H9 (cell line): ENCODE data around the gene ZRANB1. TPM values are rescaled to one million over a fixed set of nuclear protein-coding genes. Genes with fewer than 3 reads are reported as not detected.

ENCODE experiments used
- DNase-seq: peaks from one replicate; pipeline ENCODE4 v3.0.0-alpha.2; 2017
- H2AFZ ChIP-seq: one replicate; pipeline ENCODE4 v1.6.1; 2013; ENCODE audit warnings: mild to moderate bottlenecking, low read length, control low read depth, moderate library complexity
- H2AK5ac ChIP-seq: 2 replicates; pipeline ENCODE4 v1.6.1; 2013; ENCODE audit warnings: low read length, control low read depth, mixed read lengths; ENCODE audit not compliant: insufficient read length
- H2BK120ac ChIP-seq: one replicate; pipeline ENCODE4 v1.6.1; 2013; ENCODE audit warnings: low read depth, mild to moderate bottlenecking, low read length, control low read depth, inconsistent platforms; ENCODE audit not compliant: poor library complexity, severe bottlenecking
- H2BK12ac ChIP-seq: 2 replicates; pipeline ENCODE4 v1.6.1; 2013; ENCODE audit warnings: low read length, control low read depth, mixed read lengths, low read depth; ENCODE audit not compliant: insufficient read length
- H2BK15ac ChIP-seq: 2 replicates; pipeline ENCODE4 v1.6.1; 2013; ENCODE audit warnings: low read depth, low read length, control low read depth
- H2BK20ac ChIP-seq: one replicate; pipeline ENCODE4 v1.6.1; 2013; ENCODE audit warnings: low read depth, mild to moderate bottlenecking, low read length, control low read depth, inconsistent platforms; ENCODE audit not compliant: poor library complexity, severe bottlenecking
- H2BK5ac ChIP-seq: 2 replicates; pipeline ENCODE4 v1.6.1; 2013; ENCODE audit warnings: low read length, control low read depth, mixed read lengths; ENCODE audit not compliant: insufficient read length
- H3K14ac ChIP-seq: 2 replicates; pipeline ENCODE4 v1.6.1; 2013; ENCODE audit warnings: low read length, control low read depth; ENCODE audit not compliant: insufficient read depth
- H3K18ac ChIP-seq: 2 replicates; pipeline ENCODE4 v1.6.1; 2013; ENCODE audit warnings: low read depth, mild to moderate bottlenecking, mixed read lengths, low read length, control low read depth; ENCODE audit not compliant: insufficient read length
- H3K23ac ChIP-seq: 2 replicates; pipeline ENCODE4 v1.6.1; 2013; ENCODE audit warnings: low read length, control low read depth, mixed read lengths, low read depth; ENCODE audit not compliant: insufficient read length
- H3K23me2 ChIP-seq: 2 replicates; pipeline ENCODE4 v1.6.1; 2013; ENCODE audit warnings: low read depth, mild to moderate bottlenecking, mixed read lengths, low read length, control low read depth; ENCODE audit not compliant: insufficient read length, poor library complexity, severe bottlenecking
- H3K27ac ChIP-seq: 2 replicates; pipeline ENCODE4 v1.5.1; 2013; ENCODE audit warnings: low read length, control low read depth, mixed read lengths, low read depth; ENCODE audit not compliant: insufficient read length
- H3K27me3 ChIP-seq: 2 replicates; pipeline ENCODE4 v1.6.1; 2013; ENCODE audit warnings: low read length, control low read depth, inconsistent platforms; ENCODE audit not compliant: insufficient read depth
- H3K4ac ChIP-seq: 2 replicates; pipeline ENCODE4 v1.6.1; 2013; ENCODE audit warnings: low read depth, mild to moderate bottlenecking, control low read depth, inconsistent platforms, low read length, moderate library complexity
- H3K4me1 ChIP-seq: 2 replicates; pipeline ENCODE4 v1.6.1; 2013; ENCODE audit warnings: low read length, control low read depth, inconsistent platforms; ENCODE audit not compliant: insufficient read depth
- H3K4me2 ChIP-seq: 2 replicates; pipeline ENCODE4 v1.6.1; 2013; ENCODE audit warnings: low read length, control low read depth, mixed read lengths; ENCODE audit not compliant: insufficient read length, insufficient read depth
- H3K56ac ChIP-seq: 2 replicates; pipeline ENCODE4 v1.6.1; 2013; ENCODE audit warnings: low read depth, mild to moderate bottlenecking, mixed read lengths, low read length, control low read depth; ENCODE audit not compliant: insufficient read length
- H3K79me1 ChIP-seq: 2 replicates; pipeline ENCODE4 v1.6.1; 2013; ENCODE audit warnings: low read depth, mild to moderate bottlenecking, moderate library complexity, low read length, control low read depth, inconsistent platforms; ENCODE audit not compliant: insufficient read depth, poor library complexity, severe bottlenecking
- H3K79me2 ChIP-seq: 2 replicates; pipeline ENCODE4 v1.6.1; 2013; ENCODE audit warnings: low read length, control low read depth, inconsistent platforms; ENCODE audit not compliant: insufficient read depth
- H3K9ac ChIP-seq: 2 replicates; pipeline ENCODE4 v1.6.1; 2013; ENCODE audit warnings: low read length, control low read depth, mixed read lengths; ENCODE audit not compliant: insufficient read length; ENCODE audit errors: extremely low read depth
- H3K9me3 ChIP-seq: one replicate; pipeline ENCODE4 v1.6.1; 2013; ENCODE audit warnings: low read depth, low read length, inconsistent platforms; ENCODE audit not compliant: control insufficient read depth
- H3T11ph ChIP-seq: one replicate; pipeline ENCODE4 v1.6.1; 2013; ENCODE audit warnings: mild to moderate bottlenecking, low read length, control low read depth, inconsistent platforms
- H4K20me1 ChIP-seq: one replicate; pipeline ENCODE4 v1.6.1; 2013; ENCODE audit not compliant: control insufficient read depth, insufficient read length, insufficient read depth
- H4K5ac ChIP-seq: 2 replicates; pipeline ENCODE4 v1.6.1; 2013; ENCODE audit warnings: low read depth, mild to moderate bottlenecking, mixed read lengths, low read length, control low read depth; ENCODE audit not compliant: insufficient read length
- H4K8ac ChIP-seq: replicated peaks from 2 replicates; pipeline ENCODE4 v1.6.1; 2013; ENCODE audit warnings: low read length, control low read depth, mixed read lengths, low read depth; ENCODE audit not compliant: insufficient read length
- H4K91ac ChIP-seq: 2 replicates; pipeline ENCODE4 v1.6.1; 2013; ENCODE audit warnings: low read depth, mild to moderate bottlenecking, moderate library complexity, mixed read lengths, low read length, control low read depth; ENCODE audit not compliant: insufficient read length
- H3K27ac Mint-ChIP-seq, 3 experiments: 2 replicates in 2 of 3; 3 replicates in 1 of 3; pipeline ENCODE4 v1.8.0; 2020 to 2021; ENCODE audit warnings: mixed read lengths in 3 of 3, mild to moderate bottlenecking in 1 of 3, moderate library complexity in 1 of 3
- H3K27me3 Mint-ChIP-seq: 2 replicates; pipeline ENCODE4 v1.8.0; 2021; ENCODE audit warnings: low read depth, mild to moderate bottlenecking, moderate library complexity, mixed read lengths
- H3K36me3 Mint-ChIP-seq, 3 experiments: 2 replicates in 2 of 3; 3 replicates in 1 of 3; pipeline ENCODE4 v1.8.0; 2020 to 2021; ENCODE audit warnings: low read depth in 3 of 3, mixed read lengths in 3 of 3; ENCODE audit not compliant: insufficient read depth in 1 of 3
- H3K4me1 Mint-ChIP-seq, 2 experiments: 2 replicates each; pipeline ENCODE4 v1.8.0; 2020; ENCODE audit warnings: mixed read lengths in 2 of 2
- H3K4me3 Mint-ChIP-seq, 2 experiments: 2 replicates in 1 of 2; 3 replicates in 1 of 2; pipeline ENCODE4 v1.8.0; 2020 to 2021; ENCODE audit warnings: mild to moderate bottlenecking in 2 of 2, mixed read lengths in 2 of 2, moderate library complexity in 1 of 2
- H3K9me3 Mint-ChIP-seq, 2 experiments: 2 replicates in 1 of 2; 3 replicates in 1 of 2; pipeline ENCODE4 v1.8.0; 2020; ENCODE audit warnings: mild to moderate bottlenecking in 2 of 2, mixed read lengths in 2 of 2, moderate library complexity in 1 of 2
- CTCF ChIP-seq: fragments of 200-600 bp; sonication (generic); conservative IDR thresholded peaks from 3 replicates; pipeline ENCODE4 v1.8.0; 2021; ENCODE audit warnings: antibody characterized with exemption, mild to moderate bottlenecking
- WGBS: extraction: QIAGEN DNeasy Blood & Tissue Kit; methylation state at CpG from one replicate; pipeline ENCODE4 v1.1.7; 2013; ENCODE audit warnings: missing lambda C conversion rate, low lambda C conversion rate, mixed read lengths; ENCODE audit not compliant: insufficient read length; ENCODE audit errors: extremely low coverage; 5-methylcytosine and 5-hydroxymethylcytosine counted together
- total RNA-seq: library from RNA; stranded (reverse); gene quantifications from 2 replicates; pipeline ENCODE4 v1.2.1, GENCODE V29; 2021

The ZRANB1 gene
- total RNA-seq, 1 experiment from 2014 or later = 17.4 TPM

- no peak overlapping the region for H3K27ac ChIP-seq
- no peaks in the 10 kb centered on the region for H4K20me1 ChIP-seq
- no peak overlapping the region for H3K18ac ChIP-seq
- H2BK120ac ChIP-seq = no peak overlapping the region
- no peaks in the 10 kb centered on the region for H3K36me3 Mint-ChIP-seq
- no peak overlapping the region for H3K27ac Mint-ChIP-seq
- no peak overlapping the region for H2BK15ac ChIP-seq
- no peak overlapping the region for H2AFZ ChIP-seq
- H3K4me1 ChIP-seq = no peaks in the 10 kb centered on the region
- no peaks in the 10 kb centered on the region for H3K9me3 Mint-ChIP-seq
- no peak overlapping the region for H3K4me2 ChIP-seq
- H3K23ac ChIP-seq = no peak overlapping the region
- H3K79me2 ChIP-seq = no peaks in the 10 kb centered on the region
- H3K9ac ChIP-seq = no peak overlapping the region
- H3K4ac ChIP-seq = no peak overlapping the region
- no peak for DNase-seq
- H3K14ac ChIP-seq = no peak overlapping the region
- H2BK5ac ChIP-seq = no peak overlapping the region
- no peak overlapping the region for H3K4me3 Mint-ChIP-seq
- H3T11ph ChIP-seq = no peak overlapping the region
- H3K79me1 ChIP-seq = no peaks in the 10 kb centered on the region
- H4K91ac ChIP-seq = no peak overlapping the region
- H2BK12ac ChIP-seq = no peak overlapping the region
- no peaks in the 10 kb centered on the region for H3K23me2 ChIP-seq
- no peak for TF ChIP-seq CTCF
- WGBS = no CpG with 5 or more reads among the region's 13 CpGs
- no peak overlapping the region for H2AK5ac ChIP-seq
- H3K9me3 ChIP-seq = no peaks in the 10 kb centered on the region
- no peak overlapping the region for H2BK20ac ChIP-seq
- H4K5ac ChIP-seq = no peak overlapping the region
- H3K27me3 ChIP-seq = no peaks in the 10 kb centered on the region
- H4K8ac ChIP-seq = no peak overlapping the region
- no peak overlapping the region for H3K56ac ChIP-seq
- peaks cover 2% of the 10 kb centered on the region for H3K27me3 Mint-ChIP-seq
- no peaks in the 10 kb centered on the region for H3K4me1 Mint-ChIP-seq
Measured at GRCh38 chr10:124894569-124895215, 47.2 kb upstream of the ZRANB1 start.
